HG03095 (cell line): ENCODE measurements around the gene ZDHHC11.
"Not testable (repeated sequence)": the region's sequence is repeated elsewhere in the genome, so short reads cannot be mapped to it uniquely, and the experiment has no call there.

Experiments
- ATAC-seq: cut with Tn5 transposase; IDR thresholded peaks from one replicate; pipeline ENCODE4 v1.9.1; 2021; ENCODE audit warnings: moderate library complexity; ENCODE audit not compliant: unreplicated experiment

ZDHHC11 gene

DNA sequence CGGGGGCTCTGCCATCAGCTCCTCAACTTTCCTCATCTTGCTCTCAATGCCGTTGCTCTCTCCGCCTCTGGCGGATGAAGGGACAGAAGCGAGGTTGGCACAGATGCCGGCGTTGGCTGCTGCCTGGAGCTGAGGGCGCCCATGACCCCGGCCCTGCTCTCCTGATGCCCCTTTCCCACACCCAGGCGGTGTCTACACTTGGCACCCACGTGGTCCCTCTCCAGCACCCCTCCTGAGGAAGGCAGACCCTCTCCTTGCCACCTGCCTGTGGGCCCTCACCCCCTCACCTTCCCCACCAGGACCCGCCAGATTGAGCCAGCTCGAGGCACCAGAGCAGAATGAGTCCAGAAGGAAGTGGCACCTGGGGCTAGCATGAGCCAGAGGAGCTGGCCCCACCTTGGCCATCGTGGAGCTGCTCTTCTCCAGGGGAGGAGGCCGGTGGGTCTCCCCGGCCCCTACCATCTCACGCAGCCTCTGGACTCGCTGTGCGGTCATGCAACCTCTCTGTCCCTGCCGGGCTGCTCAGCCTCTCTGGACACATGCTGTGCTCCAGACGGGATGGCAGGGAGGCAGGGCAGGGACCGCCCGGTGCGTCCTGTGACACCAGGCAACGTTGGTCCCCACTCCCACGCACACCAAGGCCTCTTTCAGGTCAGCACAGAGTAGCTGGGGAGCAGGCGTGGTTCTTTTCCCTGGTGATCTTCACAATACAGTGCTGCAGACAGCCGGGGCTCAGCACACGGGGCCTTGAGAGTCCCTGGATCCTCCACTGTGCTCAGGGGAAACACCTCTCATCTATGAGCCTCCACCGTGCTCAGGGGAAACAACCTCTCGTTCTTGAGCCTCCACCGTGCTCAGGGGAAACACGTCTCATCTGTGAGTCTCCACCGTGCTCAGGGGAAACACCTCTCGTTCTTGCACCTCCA is 4.8 kb downstream of the ZDHHC11 start:
- not testable (repeated sequence) for ATAC-seq

DNA sequence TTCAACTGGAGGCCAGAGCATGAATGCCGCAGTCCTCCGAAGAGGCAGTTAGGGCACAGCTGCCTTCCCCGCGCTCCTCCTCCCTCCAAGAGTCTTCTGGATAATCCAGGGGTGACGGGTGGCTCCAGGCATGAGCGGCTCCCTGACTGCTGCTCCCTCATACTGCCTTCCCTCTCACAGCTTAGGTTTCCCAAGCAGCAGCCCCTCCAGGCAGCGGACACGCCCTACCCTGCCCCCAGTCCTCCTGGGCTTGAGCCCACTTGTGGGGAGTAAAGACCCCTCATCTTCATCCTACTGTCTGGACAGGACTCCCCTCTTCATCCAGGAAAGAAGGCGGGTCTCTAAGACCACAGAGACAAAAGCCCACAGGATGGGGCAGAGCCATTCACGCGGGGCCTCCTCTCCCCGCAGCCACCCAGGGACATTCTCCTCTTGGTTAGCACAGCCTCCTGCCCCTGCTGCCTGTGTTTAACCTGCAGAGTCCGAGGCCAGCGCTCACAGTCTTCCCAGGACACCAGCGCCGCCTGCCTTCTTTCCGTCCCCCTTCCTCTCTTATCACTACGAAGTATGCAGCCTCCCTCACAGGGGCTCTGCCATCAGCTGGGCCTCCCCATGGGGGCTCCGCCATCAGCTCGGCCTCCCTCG is 5.6 kb downstream of the ZDHHC11 start:
- ATAC-seq: not testable (repeated sequence)

DNA sequence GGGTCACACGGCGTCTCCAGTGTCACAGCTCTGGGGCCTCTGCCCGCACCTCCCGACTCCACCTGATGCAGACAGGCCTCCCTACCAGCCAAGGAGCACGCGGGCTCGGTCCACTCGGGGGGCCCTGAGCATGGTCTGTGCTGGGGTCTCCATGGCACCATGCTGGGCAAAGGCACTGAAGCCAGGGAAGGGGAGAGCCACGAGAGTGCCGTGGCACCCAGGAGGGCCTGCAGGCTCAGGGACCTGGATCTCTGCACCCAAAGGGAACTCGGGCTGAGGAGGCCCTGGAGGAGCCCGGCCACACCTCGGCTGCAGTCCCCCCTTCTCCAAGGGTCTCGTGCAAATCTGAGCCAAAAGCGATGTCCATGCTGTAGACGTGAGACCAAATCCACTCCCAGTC is 6.4 kb downstream of the ZDHHC11 start:
- ATAC-seq: not testable (repeated sequence)

DNA sequence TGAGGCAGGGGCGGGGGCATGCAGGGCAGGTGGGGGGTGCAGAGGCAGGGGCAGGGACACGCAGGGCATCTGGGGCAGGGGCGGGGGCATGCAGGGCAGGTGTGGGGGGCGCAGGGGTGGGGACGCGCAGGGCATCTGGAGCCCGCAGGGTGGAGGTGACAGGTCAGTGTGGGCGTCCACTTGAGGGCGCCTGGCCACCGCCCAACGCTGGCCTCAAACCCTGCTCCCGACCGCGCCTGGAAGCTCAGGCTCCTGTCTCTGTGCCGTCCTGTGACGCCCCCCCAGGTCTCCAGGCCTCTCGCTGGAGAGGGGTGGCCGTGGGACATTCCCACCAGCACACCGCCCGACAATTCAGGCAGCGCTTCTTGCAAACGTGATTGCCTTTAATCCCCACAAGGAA is 6.9 kb downstream of the ZDHHC11 start:
- not testable (repeated sequence) for ATAC-seq

DNA sequence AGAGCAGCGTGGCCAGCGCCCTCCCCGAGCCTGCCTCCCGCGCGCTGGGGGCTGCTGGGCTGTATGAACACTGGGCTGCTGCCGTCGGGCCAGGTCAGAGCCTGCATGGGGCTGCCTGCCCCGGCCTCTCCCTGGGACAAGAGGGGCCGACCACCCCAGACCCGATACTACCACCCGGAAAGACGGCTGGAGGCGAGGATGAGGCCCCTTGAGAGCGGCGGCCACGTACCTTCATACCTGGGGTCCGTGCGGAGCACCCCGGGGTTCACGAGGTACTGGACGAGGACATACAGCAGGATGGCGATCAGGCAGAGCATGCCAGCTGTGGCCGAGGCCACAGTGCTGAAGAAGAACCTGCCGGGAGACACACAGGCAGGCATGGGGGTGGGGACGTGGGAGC is 7.4 kb downstream of the ZDHHC11 start:
- not testable (repeated sequence) for ATAC-seq

DNA sequence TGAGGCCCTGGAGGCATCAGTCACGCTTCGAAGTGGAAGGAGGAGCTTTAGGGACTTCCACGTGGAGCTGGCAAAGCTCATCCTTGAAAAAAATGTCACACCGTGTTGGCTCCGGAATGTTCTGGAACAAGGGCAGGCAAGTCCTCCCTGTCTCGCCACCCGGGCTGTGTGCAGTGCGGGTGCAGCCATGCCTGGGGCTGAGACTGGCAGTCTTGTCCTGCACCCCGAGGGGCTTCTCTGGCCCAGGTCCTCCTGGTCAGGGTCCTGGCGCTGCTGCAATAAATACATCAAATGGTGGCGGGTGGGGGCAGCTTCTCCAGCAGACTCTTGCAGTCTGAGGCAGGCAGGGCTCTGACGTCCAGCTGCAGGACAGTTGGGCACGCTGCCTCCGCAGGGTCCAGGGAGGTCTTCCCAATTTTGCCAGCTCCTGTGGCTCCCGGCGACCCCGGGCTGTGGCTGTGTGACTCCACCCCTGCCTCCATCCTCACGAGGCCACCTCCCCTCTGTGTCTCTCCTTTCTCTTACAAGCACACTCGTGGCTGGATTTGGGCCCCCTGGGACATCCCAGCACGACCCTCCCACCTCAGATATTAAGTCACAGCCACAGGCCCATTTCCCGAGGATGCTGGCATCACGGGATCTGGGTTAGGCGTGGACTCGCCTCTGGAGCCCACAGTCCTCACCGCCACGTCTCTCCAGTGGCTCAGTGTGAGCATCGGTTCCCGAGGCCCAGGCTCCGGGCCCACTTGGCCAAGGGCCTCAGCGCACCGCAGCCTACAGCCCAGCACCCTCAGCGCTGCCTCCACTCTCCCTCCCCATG is 8.2 kb downstream of the ZDHHC11 start:
- not testable (repeated sequence) for ATAC-seq

DNA sequence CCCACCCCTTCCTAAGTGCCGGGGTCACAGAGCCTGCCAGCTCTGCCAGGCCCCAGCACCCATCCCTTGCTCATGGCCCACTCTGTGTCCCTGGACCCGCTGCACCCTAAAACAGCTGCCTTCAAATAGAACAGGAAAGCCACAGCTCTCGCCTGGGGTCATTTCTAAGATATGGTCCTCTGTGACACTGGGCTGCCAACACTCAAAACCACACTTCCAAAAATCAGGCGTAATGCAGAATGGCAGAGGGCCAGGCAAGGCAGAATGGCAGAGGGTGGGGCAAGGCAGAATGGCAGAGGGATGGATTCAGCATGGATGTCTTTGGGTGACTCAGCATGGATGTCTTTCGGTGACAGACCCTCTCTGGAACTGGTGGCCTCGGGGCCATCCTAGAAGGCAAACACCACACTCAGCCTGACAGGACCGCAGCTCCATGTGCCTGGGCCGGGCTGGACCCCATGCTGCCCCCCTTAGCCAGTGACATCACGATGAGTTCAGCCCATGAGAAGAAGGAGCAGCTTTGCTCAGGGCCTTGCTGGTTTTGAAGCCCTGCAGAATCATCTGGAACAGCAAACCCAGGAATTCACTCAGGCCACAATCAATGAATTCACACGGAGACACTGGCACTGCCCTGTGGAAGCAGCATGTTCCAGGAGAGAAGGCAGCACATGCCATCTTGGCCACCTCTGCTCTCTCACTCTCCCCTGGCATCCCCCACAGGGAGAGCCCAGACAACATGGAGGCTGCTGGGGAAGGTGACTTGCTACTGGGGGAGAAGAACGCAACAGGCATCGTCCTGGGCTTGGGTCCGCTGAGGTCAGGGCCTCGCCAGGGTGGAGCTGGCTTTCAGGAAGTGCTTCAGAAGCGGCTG is 9.0 kb downstream of the ZDHHC11 start:
- not testable (repeated sequence) for ATAC-seq

DNA sequence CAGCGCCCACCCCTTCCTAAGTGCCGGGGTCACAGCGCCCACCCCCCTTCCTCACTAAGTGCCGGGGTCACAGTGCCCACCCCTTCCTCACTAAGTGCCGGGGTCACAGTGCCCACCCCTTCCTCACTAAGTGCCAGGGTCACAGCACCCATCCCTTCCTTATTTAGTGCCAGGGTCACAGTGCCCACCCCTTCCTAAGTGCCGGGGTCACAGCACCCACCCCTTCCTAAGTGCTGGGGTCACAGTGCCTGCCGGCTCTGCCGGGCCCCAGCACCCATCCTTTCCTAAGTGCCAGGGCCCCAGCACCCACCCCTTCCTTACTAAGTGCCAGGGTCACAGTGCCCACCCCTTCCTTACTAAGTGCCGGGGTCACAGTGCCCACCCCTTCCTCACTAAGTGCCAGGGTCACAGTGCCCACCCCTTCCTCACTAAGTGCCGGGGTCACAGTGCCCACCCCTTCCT is 9.8 kb downstream of the ZDHHC11 start:
- not testable (repeated sequence) for ATAC-seq

DNA sequence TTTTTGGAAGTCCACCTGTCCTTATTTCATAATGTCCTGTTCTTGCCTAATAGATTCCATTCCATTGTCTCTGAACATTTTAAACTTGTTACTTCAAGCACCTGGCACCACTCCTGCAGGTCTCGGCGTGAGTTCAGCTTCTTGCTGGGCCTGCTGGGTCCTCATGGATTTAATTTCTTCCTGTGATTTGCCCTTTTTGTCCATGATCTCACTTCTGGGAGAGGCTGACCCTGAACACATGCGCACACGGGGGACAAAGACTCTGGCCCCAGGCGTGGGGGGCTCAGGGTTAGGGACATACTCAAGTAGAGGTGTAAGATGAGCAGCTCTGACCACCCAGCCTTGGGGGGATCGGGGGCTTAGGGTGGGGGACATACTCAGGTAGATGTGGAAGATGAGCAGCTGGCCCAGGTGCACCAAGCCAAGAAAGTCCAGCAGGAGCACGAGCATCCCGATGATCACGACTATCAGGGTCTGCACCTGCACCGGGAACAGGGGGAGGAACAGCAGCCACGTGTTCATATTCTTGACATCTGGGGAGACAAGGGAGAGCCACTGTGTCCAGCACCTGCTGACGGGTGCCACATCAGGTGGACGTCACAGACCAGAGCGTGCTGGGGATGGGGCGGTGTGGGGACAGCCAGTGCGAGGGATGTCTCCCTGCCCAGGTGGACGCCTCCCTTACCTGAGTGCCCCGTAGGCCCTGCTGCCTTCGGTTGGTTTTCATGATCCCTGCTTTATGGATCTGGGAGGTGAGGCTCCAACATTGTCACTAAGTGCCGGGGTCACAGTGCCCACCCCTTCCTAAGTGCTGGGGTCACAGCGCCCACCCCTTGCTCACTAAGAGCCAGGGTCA is 10.4 kb downstream of the ZDHHC11 start:
- not testable (repeated sequence) for ATAC-seq

DNA sequence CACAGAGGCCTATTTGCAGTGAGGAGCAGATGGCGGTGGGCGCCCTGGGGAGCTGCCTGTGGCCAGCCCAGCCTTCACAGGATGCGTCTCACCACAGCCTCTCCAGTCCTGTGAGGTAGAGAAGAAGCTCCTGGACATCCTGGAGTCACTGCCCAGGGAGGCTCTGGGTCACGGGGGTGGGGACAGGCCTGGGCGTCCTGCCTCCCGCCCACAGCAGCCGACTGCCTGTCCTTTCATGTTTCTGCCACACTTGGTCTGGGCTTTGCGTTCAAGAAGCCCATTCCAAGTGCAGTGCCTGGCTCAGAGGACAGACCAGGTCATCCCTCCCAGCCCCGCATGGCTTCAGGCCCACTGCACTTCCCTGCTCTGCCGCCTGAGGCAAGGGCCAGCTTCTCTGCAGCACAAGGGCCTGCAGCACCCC is 12.3 kb downstream of the ZDHHC11 start:
- ATAC-seq: not testable (repeated sequence)

DNA sequence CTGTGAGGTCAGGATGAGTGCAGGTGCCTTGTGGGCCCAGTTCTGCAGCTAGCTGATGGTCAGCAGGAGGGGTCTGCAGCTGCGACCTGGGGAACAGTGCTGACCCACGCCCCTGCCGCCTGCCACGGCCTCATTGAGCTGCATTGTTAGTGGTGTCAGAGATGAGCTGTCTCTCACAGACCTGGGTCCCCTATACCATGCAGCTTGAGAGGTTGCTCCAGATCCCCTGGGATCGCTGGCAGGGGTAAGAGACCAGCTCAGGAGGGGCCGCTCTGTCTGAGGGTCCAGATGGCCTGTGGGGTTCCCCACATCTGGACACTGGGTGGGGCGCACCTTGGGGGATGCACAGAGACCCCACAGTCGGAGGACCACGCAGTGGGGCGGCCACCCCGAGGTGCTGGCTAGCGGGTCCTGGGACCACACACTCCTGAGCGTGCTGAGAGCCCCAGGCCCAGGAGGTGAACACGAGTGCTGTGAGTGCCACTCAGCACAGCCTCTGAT is 13.1 kb downstream of the ZDHHC11 start:
- not testable (repeated sequence) for ATAC-seq

DNA sequence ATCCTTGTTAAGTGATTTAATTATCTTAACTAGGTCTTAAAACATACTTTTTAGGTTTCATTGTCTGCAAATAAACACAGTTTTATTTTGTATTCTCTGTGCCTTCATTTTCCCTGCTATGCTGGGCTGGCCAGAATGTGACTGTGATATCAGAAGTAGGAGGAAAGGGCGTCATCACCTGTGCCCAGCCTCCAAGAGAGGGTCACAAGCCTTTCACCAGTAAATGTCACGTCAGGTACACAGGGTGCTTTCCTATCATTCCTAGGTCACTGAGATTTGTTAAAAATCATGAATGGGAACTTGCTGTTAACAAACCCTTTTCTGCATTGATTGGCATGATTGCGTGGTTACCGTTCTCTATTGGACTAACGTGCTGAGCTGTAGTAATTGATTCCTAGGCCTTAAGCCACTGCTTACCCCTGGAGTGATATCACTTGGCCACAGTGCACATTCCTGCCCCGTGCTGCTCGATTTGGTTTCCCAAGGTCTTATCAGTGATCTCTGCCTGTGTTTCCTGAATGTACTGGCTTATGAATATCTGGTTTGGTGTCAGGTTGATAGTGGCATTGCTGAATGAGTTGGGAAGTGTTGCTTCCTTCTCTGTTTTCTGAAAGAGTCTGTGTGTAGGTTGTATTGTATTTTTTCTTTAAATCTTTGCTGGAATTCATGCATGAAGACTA is 14.7 kb downstream of the ZDHHC11 start:
- not testable (repeated sequence) for ATAC-seq

DNA sequence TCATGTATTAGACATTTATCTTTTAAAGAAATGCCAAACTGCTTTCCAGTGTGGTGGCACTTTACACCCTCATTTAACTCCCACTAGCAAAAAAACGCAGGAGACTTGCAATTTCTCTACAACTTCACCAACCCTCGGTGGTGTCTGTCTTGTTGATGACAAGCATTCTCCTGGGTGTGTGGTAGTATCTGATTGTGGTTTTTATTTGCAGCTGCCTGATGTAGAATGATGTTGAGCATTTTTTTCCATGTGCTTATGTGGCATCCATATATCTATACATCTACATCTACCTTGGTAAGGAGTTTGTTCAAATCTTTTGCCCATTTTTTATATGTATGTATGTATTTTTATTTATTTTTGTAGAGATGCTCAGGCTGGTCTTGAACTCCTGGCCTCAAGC is 16.8 kb downstream of the ZDHHC11 start:
- not testable (repeated sequence) for ATAC-seq

DNA sequence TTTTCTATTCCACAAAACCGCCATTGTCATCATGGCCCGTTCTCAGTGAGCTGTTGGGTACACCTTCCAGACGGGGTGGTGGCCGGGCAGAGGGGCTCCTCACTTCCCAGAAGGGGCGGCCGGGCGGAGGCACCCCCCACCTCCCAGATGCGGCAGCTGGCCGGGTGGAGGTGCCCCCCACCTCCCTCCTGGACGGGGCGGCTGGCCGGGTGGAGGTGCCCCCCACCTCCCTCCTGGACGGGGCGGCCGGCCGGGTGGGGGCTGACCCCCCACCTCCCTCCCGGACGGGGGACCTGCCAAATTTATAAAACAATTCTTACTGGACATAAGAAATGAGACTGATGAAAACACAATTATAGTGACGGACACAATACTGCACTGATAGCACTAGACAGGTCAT is 22.6 kb downstream of the ZDHHC11 start:
- ATAC-seq: not testable (repeated sequence)

DNA sequence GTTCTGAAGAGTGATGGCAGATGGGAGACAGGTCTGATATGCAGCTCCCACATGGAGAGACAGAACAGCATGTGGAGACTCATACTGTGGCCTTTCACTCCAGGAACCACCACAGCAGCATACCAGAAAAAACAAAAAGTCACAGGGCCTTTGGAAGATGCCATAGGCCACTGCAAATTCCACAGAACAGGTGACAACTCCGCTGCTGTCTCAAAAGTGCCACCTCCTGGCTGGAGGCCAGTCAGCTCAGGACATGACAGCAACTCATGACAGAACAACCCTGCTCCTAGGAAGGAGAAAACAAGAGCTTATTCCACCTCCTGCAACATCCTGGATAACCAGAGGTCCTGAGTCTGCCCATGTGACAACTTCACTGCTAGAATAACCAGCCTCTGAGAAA is 25.2 kb downstream of the ZDHHC11 start:
- not testable (repeated sequence) for ATAC-seq

DNA sequence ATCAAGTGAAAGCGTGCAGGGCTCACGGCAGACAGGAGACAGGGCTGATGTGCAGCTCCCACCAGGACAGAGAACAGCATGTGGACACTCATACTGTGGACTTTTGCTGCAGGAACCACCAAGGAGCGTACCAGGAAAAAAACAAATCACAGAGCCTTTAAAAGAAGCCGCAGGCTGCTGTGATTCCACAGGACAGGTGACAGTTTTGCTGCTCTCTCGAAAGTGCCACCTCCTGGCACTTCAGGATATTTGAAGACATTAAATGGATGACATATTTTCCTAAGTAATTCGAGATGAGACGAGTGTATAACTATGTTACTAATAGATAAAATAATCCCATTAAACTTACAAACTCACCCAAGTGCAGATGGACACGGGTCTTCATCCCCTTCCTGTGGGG is 29.3 kb downstream of the ZDHHC11 start:
- ATAC-seq: no peak

DNA sequence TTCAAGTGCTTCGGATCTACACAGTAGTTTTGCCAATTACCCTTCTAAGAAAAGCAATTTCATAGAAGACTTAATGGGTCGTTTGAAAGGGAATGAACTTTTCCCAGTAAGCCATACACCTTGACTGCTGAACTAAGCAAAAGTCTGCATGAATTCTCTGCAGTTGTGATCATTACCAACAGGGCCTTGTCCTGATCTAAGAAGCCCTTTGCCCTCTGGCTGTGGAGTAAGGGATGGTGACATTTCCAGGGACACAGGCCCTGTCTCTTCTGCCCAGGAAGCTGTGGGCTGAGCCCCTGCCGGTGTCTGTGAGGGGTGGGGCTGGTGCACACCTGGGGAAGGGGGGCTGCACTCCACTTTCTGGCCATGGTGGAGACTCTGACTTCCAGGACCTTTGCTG is 30.5 kb downstream of the ZDHHC11 start:
- no peak for ATAC-seq

DNA sequence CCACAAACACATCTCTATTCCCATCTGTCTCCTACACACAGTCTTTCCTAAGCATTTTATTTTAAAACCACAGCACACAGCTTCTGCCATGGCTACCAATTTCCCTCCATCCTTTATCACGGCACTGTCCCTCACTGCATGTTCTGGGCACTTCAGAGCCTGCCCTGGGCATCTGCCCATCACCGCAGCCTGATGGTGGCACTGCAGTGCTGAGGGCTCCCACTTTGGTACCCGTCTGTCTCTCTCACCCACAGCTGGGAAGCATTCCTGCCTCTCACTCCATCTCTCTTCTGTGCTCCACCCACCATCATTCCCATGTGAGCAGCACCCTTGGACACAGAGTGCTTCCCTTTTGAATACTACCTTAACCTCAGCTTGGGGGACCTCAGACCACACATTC is 31.7 kb downstream of the ZDHHC11 start:
- ATAC-seq: no peak
